IPS-NIHi7 (cell line): ENCODE results near the gene TMEM187.
A peak's percentile ranks its signal among the peaks of the same experiment; 100 is the strongest.

Experiments
- DNase-seq: peaks from one replicate; pipeline ENCODE4 v3.0.0; 2012; ENCODE audit warnings: mixed read lengths; ENCODE audit errors: extremely low spot score

TMEM187 gene

DNA sequence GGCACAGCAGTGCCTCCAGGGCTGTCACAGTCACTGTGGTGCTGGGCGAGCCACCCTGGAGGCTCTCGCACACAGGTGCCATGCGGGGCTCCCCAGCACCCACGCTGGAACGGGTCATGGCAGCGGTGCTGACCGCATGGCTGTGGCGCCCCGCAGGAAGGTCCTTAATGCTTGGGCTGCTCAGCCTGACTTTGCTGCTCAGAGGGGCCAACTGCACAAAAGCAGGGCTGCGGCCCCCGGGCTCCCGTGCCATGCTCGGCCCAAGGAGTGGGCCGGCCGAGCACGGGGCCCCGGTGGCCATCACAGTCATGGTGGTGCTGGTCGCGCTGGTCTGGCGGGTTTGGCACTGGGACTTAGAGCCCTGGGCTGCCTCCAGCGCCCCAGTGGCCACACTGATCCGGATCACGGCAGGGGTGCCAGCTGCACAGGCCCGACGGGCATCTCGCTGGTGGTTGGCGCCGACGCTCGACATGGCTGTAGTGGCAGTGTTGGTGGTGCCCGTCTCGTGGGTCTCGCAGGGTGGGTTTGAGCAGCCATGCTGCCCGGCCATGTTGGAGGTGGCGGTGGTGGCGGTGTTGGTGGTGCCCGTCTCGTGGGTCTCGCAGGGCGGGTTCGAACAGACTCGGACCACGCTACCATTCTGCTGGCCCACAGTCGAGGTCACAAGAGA, 17.9 kb upstream of the TMEM187 start:
- no peak for DNase-seq

GRCh38 chrX:153955228-153955732, 17.3 kb upstream of the TMEM187 start:
- no peak for DNase-seq

- DNase-seq, result no peak
Observed at GRCh38 chrX:153956044-153956907, 16.3 kb upstream of the TMEM187 start.

DNA sequence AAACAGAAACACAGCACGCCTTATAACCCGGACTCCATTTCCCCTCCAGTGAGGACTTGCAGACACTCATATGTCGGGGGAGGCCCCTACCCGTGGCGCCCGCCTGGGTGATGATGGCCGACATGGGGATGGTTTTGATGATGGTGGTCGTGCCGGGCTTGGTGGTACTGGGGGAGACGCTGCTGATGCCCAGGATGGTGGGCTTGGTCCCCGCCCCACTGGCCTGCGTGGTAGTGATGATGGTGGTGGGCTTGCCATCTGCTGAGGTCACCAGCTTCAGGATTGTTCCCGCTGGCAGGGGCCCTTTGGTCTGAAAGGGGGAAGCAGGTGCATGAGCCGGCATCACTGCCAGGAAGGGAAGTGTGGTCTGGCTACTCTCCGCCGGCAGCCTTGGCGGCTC, 15.3 kb upstream of the TMEM187 start:
- no peak for DNase-seq

- no peak for DNase-seq
Observed at GRCh38 chrX:153958605-153959004, 13.9 kb upstream of the TMEM187 start.

DNA sequence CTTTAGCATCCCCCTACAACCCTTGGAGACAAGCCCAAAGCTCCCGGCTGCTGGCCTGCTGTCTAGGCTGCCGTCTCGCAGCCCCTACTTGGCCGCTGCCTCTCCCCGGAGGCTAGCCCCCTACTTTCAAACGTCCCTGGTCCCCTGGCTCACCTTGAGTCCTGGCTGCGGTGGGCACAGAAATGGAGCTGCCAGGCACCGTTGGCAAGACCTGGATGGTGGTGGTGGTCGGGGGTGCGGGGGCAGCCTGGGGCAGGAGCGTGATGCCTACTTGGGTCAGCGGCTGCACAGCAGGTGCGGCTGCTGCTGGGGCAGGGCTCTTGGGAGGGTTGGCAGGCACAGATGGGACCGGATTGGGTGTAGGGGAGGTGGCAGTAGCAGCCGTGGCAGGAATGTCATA, 12.9 kb upstream of the TMEM187 start:
- no peak for DNase-seq

DNA sequence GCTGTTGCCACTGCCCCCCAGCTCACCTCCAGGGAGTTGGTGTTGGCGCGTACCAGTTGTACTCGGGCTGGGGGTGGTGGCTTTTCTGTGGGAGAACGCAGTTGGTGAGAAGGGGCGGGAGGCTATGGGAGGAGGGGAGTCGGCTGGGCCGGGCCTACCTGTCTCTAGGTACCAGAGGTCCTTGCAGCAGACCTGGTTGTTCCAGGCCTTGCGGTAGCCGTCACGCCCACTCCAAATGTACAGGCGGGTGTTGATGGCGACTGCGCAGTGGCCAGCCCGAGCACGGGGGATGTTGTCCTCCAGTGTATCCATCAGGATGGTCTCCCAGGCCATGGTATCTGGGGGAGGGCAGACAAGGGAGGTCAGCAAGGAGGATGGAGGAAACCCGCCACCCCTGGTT, 12.5 kb upstream of the TMEM187 start:
- no peak for DNase-seq

DNA sequence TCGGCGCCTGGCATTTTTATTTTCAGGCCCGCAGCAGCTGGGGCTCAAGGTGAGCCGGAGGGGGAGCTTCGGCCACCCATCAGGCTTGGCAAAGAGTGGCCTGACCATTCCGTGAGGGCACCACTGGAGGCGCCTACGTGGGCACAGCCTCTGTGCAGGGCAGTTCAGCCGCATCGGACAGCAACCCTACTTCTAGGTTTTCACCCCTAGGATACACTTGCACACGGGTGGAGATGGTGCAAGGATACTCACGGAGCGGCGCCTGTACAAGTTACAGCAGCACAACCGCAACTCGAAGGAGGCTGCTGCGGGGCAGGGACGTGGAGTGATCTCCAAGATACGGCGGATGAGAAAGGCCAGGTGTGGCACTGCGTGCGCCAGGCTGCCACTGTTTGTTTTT, 11.8 kb upstream of the TMEM187 start:
- DNase-seq, result no peak

DNA sequence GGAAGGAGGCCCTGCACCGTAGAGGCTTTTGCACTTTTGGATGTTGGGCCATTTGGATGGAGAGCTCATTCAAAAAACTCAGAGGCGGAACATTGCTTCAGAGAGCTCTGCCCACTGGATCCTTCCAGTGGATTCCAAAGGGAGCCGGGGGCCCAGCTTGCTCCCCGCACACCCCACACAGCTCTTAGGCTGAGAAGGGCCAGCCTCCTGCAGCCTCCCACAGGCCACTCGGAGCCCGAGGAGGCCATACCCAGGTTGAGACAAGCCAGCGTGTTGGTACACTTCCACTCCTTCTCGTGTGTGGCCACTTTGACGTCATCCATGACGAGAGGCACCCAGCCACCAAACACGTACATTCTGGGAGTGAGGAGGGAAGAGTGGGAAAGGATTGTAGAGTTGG, 11.3 kb upstream of the TMEM187 start:
- no peak for DNase-seq

DNA sequence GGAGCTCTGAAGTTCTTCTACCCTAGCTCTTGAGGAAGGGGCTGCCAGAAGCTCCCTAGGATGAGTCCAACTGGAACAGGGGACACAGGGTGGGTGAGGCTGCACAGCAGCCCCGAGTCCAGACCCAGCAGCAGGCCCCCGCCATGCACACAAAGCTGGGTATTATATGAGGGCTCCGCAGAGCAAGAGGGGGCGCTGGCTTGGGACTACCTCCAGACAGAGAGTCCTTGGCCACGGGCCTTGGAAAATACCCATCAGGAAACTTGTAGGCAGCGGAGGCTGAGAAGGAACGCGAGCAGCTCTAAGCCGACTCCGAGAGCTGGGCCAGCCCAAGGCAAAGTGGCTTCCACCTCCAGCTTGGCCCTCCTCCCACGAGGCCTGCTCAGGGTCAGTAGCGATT, 9.0 kb upstream of the TMEM187 start:
- no peak for DNase-seq

- no peak for DNase-seq
Observed at GRCh38 chrX:153964105-153964504, 8.4 kb upstream of the TMEM187 start.

GRCh38 chrX:153965406-153965805, 7.1 kb upstream of the TMEM187 start:
- DNase-seq, result no peak

GRCh38 chrX:153966283-153966688, 6.3 kb upstream of the TMEM187 start:
- no peak for DNase-seq

DNA sequence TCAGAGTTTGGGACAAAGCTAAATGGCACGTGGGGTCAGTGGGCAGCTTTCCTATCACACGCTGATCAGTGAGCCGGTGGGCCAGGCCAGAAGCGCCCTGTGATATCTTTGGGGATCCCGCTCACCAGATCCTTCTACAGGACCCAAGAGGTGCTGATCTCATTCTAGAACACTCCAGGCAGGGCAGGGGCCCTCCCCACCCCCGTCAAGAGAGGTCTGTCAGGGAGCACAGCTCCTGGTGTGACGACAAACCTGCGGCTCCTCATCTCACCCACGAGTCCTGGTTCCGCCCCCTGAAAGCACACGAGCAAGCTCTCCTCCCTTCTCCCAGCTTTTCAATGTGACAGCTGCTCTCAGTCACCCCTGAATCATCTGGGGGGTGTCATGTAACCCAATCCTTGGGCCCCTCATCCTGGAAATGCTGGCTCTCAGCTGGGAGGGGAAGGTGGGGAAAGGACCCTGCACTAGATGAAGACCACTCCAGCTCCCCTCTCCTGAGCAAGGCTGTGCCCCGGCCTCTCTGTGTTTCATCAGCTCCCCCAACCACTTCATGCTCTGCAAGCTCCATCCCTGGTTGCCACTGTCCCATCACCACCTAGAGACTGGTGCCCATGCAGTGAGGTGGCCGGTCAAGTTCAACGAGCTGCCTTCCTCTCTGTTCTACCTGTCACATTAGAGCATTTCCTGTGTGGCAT, 5.6 kb upstream of the TMEM187 start:
- no peak for DNase-seq

- DNase-seq, result no peak
Observed at GRCh38 chrX:153967536-153968224, 4.9 kb upstream of the TMEM187 start.

DNA sequence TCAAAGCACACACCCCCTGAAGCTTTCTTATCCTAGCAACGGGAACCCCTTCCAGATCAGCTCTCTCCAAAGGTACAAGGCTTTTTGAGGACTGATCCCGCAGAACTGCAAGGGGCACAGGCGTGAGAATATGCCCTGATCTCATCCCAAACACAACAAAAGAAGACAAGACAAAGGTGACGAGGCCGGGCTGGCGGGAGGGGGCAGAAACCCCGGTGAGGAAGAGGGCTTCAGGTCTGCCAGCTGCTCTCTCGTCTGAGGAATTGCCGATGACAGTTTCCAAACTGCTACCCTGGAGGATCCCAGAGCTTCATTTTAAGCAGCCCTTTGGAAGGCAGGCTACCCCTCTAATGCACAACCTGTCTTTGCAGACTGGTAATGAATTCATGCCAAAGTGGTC, 4.3 kb upstream of the TMEM187 start:
- no peak for DNase-seq

GRCh38 chrX:153968754-153969124, 3.8 kb upstream of the TMEM187 start:
- DNase-seq, result no peak

DNA sequence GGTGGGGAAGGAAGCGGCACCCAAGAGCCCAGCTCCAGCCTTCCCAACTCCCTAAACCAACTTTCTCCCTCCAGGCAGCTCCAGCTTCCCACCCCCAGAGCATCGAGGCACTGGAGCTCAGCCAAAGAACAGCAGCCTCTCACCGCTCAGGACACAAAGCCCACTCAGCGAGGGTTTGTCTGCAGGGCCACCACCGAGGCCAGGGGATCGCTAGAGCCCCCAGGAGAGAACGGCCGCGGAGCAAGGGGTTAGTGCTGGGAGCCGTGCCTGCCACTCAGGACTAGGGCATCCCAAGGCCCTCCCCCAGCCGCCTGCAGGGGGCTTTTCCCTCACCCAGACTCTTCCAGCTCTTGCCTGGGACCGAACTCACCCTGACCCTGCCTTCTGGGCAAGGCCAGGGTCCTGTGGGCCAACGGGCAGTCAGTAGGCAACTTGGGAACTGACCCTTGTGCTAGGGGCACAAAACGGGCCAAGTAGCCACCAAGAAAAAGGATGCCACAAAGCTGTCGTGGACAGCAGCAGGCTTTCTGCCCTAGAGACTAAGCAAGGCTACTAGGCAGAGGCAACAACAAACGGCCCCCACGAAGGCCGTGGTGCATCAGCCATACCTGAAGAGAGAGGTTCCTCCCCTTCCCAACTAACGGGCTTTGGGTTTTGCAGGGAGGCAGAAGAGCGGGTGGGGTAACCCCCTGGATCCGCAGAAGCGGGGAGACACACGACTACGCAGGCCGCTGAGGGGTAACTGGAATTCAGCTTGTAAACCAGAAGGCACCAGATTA, 3.2 kb upstream of the TMEM187 start:
- no peak for DNase-seq

DNA sequence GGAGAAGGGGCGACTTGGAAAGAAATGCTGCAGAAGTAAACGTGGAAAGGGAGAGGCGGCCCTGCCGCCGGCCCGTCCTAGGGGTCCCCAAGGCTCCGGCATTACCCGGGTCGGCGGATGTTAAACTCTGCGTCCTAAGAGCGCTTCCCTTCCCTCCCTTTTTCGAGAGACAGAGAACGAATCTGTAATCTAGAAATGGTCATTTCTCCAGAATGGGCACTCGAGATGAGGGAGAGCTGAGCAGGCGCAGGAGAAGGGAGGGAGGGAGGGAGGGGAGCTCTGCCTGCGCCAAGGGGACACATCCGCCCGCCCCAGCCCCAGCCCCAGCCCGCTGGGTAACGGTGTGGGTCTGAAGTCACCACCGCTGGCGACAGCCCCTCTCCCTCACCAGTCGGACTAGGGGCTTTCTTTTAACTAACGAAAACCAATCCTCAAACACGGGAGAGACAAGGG, 2.6 kb upstream of the TMEM187 start:
- no peak for DNase-seq

DNA sequence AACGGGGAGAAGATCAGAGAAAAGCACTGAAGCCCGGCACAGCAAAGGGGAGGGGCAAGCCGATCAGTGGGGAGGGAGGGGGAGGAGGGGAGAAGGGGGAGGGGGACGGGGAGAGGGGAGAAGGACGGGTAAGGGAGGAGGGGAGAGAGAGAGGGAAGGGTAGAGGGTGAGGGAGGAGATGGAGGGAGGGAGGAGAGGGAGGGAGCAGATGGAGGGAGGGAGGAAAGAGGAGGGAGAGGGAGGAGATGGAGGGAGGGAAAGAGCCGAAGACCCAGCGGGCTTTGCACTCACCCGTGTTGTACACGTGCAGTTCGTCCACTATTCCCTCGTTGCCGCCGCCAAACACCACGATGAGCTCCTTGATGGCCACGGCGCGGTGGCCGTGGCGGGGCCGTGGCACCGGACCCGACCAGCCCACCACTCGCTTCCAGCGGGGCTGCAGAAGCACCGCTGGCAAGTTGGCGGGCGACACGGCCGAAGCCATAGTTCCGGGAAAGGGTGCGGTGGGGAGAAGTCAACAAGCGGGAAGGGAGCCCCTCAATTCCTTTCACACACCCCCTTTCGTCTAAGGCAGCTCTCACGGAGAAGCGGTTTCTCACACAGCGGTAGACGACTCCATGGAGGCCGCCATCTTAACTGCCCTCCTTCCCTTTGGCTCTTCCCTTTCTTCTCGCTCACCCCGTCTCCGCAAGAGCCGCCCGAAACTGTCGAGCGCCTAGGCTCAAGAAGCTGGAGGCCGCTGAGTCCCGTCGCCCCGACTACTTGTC, 2.0 kb upstream of the TMEM187 start:
- no peak for DNase-seq

DNA sequence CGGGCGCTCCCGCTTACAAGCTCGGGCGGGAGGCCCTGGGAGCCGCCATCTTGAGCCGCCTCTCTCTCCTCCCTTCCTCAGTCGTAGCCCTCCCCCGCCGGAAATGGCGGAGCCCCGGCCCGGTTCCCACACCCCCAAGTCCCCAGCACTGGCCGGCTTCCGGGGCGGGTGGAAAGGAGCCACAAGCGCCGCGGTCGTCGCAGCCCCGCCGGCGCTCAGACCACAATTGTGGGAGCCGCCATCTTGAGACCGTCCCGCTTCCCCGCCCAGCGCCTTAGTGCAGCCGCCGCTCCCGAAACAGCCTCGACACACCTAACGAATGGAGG, 1.5 kb upstream of the TMEM187 start:
- DNase-seq, result peak; percentile 44
